Measurements from ENCODE around the gene OIT3.

Gene OIT3

GRCh38 chr10:72952642-72953158 is 59.2 kb downstream of the OIT3 start:
- no peak for DNase-seq (ENCODE audit: low spot score)

- no peak for DNase-seq (ENCODE audit: low spot score)
Measured at GRCh38 chr10:72953687-72954086, 60.1 kb downstream of the OIT3 start.

- no peak for DNase-seq (ENCODE audit: low spot score)
Measured at GRCh38 chr10:72954230-72954595, 60.7 kb downstream of the OIT3 start.

GRCh38 chr10:72954596-72955554 is 61.3 kb downstream of the OIT3 start, which contains the start of gene PLA2G12B:
TSS of gene PLA2G12B (minus strand) at chr10:72954806. CDS start at chr10:72954685, 121 bp downstream.
- DNase-seq (ENCODE audit: low spot score): no peak

GRCh38 chr10:72956001-72956400 is 62.5 kb downstream of the OIT3 start:
- no peak for DNase-seq (ENCODE audit: low spot score)

GRCh38 chr10:72976886-72977285 is 83.3 kb downstream of the OIT3 start:
- DNase-seq (ENCODE audit: low spot score): no peak

GRCh38 chr10:72979709-72980108 is 86.2 kb downstream of the OIT3 start:
- DNase-seq (ENCODE audit: low spot score): no peak

GRCh38 chr10:72980348-72980747 is 86.8 kb downstream of the OIT3 start:
- no peak for DNase-seq (ENCODE audit: low spot score)

- DNase-seq (ENCODE audit: low spot score): no peak
Measured at GRCh38 chr10:72981028-72981881, 87.7 kb downstream of the OIT3 start.

- no peak for DNase-seq (ENCODE audit: low spot score)
Measured at GRCh38 chr10:72981882-72982529, 88.5 kb downstream of the OIT3 start.
